Activated naive CD8-positive, alpha-beta T cell treated with anti-CD3 and anti-CD28 coated beads, Interleukin-2, amount 50 U/mL, for 16 hours (primary cell): ENCODE measurements around the gene ANKRD2.
"Not testable (repeated sequence)": the region's sequence is repeated elsewhere in the genome, so short reads cannot be mapped to it uniquely, and the experiment has no call there.

ENCODE experiments used
- DNase-seq: peaks from one replicate; pipeline ENCODE4 v3.0.0-alpha.2; 2020; ENCODE audit warnings: low read depth, low spot score

The ANKRD2 gene

DNA sequence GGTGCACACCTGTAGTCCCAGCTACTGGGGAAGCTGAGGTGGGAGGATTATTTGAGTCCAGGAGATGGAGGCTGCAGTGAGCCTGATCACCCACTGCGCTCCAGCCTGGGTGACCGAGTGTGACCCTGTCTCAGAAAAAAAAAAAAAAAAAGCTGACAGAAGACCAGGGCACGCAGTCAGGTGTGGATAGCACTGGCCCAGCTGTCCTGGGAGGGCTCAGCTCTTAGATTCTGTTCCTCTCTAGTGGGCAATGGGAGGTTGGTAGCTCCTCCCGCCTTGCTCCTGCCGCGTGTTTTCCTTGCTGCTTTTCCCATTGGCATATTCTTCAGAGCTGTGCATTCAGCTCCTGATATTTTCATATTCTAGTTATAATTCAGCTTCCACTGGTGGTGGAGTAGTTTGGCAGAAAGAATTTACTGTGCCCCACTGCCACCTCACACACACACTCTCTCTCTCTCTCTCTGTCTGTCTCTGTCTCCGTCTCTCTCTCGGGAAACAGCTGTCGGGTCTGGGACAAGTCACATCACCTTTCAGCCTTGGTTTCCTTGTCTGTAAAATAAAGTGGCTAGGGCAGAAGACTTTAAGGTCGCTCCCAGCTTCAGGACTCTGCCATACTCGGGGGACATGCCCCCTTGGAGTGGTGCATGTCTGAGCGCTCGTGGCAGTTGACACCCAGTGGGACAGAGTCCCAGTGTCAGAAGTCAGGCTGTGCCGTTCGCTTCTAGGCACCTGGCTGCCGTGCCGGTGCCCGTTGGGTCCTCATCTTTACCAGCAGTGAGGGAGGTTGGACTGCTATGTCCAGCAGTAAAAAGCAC, 25.9 kb upstream of the ANKRD2 start:
- no peak for DNase-seq

DNA sequence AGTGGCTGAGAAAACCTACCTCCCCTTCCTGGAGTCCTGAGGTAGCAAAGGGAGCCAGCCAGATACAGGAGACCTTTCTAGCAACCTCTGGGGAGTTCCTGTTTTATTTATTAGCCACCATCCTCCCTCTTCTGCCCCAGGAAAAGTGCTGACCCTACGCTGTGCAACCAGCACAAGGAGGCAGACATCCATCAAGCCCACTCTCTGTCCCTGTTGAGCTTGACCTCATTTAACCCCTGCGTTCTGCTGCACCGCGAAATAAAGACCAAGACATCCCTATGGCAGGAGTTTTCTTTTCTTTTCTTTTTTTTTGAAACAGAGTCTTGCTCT, 25.3 kb upstream of the ANKRD2 start:
- DNase-seq, result no peak

DNA sequence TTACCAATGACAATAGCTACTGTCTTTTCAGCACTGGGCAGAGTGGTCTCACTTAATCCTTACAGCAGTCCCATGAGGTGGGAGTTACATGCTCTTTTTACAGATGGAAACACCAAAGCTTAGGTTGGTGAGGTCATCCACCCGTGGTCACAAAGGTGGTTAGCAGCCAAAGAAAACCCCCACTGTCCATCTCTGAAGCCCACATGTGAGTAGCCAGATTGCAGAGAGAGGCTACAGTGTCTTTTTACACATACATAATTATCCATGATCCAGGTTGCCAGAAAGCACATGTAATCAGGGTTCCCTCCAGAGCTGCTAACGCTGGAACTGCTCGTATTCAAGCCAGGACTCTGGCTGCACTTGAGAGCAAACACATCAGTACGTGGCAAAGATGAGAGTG, 24.6 kb upstream of the ANKRD2 start:
- no peak for DNase-seq

DNA sequence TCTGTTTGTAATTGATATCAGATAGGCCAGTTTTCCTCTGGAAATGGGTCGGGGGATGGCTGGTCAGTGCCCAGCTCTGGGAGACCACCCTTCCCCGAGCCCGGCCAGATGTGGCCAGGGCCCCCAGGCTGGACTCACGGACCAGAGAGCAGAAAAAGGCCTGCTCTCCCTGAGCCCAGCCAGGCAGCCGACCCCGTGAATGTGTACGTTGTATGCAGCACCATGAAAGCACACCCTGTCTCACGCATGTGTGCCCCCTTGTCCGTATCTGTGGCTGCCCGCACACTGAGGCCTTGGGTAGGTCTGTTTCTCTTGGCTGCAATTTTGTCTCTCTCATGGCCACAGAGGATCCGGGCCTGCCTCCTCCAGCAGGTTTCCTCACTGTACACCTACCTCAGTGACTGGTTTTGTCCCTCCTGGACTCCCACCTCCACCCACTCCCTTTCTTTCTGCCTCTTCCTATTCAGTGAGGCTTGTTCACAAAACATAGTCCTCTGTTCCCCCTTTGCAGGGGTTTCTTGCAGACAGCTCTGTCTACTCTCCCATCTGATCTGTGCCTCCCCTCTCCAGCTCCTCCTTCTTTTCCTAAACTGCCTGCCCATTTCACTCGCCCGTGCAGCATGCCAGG, 23.6 kb upstream of the ANKRD2 start:
- DNase-seq, result no peak

DNA sequence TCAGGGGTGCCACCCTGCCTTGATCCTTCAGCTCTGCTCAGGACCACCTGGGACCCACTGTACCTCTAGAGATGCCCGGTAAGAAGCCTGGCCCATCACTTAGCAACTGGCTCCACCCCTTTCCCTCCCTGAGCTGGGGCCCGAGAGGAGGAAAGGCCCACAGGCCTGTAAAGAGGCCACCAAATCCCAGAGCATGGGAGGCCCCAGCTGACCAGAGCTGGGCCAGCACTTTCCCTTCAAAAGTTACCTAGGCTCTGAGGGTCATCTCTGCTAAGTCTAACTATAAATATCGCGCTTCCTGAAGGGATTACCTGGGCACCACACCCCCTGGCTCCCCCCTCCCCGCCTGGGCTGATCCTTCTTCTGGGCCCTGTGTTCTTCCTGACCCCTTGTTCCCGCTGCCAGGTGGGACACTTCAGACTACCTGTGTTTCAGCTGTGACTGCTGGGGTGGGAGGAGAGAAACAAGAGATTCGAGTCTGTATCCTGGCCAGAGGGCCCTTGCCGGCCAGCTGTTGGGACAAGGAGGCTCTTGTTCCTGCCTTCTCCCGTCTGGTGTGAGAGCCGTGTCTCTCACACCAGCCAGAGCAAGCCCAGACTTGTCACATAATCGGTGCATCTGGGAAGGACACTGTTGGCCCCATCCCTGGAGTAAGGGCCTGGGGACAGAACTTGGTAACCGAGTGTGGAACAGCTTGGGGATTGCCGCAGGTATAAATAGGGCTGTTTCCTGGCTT, 22.8 kb upstream of the ANKRD2 start:
- DNase-seq, result no peak

DNA sequence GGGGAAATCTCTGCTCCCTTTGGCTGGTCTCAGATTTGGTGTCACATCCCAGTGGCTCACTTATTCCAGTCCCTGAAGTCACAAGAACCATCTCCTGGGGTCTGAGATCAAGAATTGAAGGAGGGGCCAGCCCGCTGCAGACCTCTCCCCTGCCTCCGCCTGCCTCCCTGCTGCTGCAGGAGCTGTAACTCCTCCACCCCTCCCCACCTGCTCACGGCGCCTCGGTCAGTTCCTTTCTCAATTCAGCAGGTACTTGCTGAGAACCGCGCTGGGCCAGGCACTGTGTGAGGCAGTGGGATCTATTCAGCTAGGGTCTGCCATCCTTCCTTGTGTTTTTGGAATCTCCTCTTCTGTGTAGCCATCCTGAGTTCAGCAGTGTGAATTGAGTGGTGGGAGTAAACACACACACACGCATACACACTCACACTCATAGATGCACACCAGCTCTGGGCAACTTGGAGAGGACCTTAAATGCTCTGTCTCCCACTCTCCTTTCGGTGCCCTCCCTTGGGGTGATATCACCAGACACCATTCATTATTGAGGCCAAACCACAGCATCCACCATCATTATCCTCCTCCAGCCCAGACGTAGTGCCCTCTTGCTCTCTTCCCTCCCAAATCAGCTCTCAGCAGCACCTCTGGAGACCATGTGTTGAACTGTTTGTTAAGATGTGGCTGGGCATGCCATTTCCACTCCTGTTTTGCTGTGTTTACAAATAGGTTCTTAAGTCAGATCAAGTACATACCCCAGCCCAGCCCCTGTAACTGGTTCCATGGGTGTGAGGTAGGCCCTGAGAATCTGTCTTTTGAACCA, 22.0 kb upstream of the ANKRD2 start:
- no peak for DNase-seq

DNA sequence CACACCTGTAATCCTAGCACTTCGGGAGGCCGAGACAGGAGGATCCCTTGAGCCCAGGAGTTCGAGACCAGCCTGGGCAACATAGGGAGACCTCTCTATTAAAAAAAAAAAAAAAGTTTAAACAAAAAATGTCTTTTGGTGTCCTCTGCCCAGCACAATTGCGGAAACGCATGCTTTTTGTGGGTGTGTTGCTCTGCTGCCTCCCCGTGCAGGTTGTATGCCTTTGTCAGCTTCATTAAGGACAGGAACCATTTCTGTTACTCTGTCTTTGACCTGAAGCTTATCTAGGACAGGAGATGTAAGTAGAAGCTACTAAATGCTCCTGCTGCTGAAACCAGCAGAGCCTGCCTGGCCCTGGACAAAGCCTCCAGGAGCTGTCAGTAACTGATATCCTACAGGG, 21.3 kb upstream of the ANKRD2 start:
- no peak for DNase-seq

DNA sequence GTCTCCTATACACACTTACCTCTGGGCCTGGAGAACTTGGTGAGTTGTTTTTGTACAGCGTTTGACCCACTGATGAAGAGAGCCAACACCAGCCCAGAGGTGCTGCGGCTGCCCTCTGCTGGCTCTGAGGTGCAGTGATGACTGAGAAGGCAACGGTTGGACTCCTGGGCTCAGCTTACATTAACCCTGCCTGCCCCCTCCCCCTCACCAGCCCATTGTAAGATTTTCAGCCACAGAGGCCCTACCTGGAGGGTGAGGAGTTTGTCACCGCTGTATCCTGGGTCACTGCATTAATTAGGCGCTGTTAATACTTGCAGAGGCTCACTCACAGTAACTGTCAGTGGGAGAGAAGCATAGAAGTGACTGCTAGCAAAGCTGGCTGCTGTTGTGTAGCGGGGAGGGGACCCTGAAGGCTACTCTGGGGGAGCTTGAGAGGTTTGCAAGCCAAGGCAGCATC, 19.0 kb upstream of the ANKRD2 start:
- DNase-seq, result peak; percentile 20

DNA sequence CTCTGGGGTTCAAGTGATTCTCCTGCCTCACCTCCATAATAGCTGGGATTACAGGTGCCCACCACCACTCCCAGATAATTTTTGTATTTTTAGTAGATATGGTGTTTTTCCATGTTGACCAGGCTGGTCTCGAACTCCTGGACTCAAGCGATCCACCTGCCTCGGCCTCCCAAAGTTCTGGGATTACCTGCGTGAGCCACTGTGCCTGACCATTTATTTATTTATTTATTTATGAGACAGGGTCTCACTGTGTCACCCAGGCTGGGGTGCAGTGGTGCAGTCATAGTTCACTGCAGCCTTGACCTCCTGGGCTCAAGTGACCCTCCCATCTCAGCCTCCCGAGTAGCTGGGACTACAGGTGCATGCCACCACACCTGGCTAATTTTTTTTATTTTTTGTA, 18.2 kb upstream of the ANKRD2 start:
- not testable (repeated sequence) for DNase-seq

DNA sequence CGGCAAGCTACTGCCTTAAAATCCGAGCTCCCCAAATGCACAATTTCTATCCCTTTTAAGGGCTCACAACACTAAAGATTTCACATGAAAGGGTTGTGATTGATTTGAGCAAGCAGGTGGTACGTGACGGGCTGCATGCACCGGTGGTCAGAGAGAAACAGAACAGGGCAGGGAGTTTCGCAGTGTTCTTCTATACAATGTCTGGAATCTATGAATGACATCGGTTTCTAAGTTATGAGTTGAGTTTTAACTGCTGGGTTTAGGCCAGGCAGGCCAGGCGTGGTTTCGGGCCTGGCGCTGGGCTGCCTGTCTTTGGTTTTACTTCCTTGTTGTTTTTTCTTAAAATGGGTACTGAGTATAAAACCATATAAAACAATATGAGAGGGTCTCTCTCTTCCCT, 17.0 kb upstream of the ANKRD2 start:
- not testable (repeated sequence) for DNase-seq

DNA sequence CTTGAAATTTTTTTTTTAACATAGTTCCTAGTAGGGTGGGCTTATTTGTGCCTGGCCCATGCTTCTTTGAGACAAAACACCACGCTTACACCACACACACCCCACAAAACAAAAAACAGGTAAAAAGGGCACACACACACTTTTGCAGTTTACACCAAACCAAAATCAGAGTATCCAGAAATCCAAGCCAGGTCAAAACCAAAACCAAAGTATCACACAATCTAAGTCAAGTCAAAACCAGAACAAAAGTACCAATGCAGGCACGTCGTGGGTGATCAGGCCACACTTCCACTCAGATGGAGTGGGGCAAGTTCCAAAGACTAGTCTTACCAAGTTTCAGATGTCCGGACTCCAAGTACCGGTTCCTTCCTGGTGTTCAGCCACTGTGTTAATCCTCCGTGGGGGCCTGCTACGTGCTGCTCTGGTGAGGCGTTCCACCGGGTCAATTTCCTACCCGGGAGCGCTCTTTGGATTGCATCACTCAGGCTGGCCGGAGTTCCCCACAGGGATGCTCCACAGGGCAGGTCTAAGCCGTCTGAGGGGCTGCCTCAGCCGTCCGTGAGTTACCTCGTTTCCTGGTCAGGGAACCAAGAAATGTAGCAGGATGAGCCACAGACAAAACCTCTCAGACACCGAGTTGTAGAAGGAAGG, 11.7 kb upstream of the ANKRD2 start:
- not testable (repeated sequence) for DNase-seq

DNA sequence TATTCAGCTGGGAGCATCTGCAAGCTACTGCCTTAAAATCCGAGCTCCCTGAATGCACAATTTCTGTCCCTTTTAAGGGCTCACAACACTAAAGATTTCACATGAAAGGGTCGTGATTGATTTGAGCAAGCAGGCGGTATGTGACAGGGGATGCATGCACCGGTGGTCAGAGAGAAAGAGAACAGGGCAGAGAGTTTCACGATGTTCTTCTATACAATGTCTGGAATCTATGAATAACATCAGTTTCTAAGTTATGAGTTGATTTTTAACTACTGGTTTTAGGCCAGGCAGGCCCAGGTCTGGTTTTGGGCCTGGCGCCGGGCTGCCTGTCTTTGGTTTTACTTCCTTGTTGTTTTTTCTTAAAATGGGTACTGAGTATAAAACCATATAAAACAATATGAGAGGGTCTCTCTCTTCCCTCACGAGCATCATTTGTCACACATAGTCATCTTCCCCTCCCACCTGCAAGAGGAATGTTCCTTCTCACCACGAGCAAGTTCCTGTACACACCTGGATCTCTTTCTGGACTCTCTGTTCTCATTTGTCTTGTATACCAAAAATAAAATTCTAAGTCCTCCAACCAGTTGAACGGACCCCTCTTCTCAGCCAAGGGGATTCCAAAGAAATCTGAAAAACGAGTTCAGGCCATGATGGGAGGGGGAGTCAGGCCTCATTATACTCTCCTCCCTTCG, 11.0 kb upstream of the ANKRD2 start:
- not testable (repeated sequence) for DNase-seq

DNA sequence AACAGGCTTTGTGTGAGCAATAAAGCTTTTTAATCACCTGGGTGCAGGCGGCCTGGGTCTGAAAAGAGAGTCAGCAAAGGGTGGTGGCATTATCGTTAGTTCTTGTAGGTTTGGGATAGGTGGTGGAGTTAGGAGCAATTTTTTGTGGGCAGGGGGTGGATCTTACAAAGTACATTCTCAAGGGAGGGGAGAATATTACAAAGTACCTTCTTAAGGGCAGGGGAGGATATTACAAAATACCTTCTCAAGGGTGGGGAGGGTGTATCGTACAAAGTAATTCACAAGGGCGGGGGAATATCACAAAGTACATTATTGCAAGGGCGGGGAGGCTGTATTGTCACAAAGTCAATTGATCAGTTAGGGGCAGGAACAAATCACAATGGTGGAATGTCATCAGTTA, 10.2 kb upstream of the ANKRD2 start:
- not testable (repeated sequence) for DNase-seq

DNA sequence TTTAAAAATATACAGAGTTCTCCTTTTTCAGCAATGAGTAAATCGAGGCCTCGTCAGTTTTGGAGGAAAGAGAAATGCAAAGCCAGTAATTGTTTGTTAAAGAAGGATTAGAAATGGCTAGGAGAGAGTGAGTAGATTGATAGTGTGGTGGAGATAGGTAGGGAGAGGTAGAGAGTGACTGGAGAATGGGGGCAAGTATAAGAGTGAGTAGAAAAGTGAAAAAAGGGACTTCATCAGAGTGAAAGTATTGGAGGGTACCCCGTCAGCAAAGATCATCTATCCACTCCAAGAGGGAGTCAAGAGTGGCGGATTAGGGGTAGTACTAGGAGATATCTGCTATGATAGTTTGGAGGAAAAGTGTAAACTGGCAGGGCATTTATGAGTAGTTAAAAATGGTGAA, 9.2 kb upstream of the ANKRD2 start:
- DNase-seq, result no peak

DNA sequence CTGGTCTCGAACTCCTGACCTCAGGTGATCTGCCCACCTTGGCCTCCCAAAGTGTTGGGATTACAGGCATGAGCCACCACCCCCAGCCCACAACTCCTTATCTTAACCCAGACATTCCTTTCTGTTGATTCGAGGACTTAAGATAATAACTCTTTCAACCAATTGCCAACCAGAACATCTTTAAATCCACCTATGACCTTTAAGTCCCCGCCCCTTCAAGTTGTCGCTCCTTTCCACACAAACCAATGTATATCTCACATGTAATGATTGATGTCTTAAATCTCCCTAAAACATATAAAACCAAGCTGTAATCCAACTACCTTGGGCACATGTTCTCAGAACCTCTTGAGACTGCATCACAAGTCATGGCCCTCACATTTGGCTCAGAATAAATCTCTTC, 7.8 kb upstream of the ANKRD2 start:
- DNase-seq, result no peak

DNA sequence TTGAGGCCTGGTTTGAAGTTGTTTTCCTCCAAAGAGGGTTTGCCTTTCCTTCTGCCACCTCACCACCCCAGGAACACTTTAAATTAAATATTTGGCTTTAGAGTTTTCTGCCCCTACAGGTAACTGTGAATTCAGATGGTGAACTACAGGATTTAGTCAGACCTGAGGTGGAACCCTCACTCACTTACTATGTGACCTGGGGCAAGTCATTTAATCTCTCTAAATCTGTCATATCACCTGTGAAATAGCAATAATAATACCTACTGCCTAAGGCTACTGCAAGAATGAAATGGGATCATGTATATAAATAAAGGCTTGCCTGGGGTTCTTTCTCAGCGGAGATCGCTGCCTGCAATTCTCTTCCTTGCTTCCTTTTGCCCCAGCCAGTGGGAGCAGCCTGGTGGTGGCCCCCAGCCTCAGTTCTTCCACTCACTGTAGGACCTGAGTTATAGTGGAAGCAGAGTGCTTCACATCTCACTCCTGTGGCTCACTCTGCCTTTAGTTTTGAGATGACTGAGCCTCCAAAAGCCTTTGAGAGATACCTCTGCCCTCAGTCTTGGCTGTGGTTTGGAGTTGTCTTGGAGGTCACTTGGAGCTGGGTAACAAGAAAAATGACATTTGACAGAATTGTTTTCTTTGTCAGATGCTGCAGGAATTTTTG, 6.1 kb upstream of the ANKRD2 start:
- DNase-seq, result no peak

DNA sequence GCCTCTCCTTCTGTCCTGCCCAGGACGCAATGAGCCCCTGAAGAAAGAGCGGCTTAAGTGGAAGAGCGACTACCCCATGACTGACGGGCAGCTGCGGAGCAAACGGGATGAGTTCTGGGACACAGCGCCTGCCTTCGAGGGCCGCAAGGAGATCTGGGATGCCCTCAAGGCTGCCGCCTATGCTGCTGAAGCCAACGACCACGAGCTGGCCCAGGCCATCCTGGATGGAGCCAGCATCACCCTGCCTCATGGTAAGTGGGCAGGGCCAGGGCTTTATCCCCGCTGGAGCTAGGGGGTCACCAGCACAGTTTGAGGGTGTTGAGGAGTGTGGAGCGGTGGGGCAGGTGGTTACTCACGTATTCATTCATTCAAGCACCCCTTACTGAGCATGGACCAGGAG, 4.7 kb upstream of the ANKRD2 start:
- no peak for DNase-seq

DNA sequence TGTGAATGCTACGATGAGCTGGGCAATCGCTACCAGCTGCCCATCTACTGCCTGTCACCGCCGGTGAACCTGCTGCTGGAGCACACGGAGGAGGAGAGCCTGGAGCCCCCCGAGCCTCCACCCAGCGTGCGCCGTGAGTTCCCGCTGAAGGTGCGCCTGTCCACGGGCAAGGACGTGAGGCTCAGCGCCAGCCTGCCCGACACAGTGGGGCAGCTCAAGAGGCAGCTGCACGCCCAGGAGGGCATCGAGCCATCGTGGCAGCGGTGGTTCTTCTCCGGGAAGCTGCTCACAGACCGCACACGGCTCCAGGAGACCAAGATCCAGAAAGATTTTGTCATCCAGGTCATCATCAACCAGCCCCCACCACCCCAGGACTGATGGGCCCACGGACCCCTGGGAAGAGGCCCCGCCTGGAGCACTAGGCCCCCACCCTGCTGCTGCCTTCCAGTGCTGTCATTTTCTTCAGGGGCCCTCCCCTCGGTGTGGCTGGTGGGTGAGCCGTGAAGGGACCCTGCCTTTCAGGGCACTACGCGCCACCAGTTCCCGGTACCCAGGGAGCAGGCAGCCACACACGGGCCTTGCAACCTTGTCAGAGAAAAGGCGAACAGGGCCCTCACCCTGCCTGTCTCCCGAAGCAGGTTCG, 2.3 kb upstream of the ANKRD2 start:
- DNase-seq, result no peak

DNA sequence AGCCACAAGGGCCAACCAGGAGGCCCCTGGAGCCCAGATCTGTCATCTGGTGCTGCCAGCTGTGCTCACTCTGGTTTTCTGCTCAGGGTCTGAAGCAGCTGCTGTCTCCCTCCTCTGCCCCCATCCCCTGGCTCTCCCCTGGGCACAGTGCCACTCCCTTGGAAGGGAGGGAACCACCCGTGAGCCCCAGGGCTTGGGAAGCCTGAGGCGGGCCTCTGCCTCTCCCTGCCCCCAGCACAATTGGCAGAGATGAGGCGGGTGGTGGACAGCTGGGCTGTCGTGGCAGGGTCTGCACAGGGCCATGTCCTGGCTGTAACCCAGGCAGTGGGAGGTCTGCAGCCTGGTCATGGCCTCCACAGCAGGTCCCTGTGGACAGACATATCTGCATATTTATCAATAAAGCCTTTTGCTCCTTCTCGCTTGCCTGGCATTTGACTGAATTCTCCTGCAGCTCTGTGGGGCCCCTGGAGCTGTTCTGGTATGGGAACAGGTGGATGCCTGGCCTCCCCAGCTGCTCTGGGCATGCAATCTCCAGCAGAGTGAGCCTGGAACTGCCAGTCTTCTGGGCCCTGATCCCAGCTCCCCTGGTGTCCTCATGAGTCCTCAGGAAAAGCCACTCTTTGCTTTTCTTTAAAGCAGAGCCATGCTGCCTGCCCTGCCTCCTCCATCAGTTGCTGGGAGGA, 1.6 kb upstream of the ANKRD2 start:
- DNase-seq, result no peak
